Activated naive CD4-positive, alpha-beta T cell treated with anti-CD3 and anti-CD28 coated beads for 36 hours (primary cell): ENCODE measurements around the gene SPCS1. TPM values are rescaled to one million over a fixed set of nuclear protein-coding genes. Genes with fewer than 3 reads are reported as not detected.
A peak's percentile ranks its signal among the peaks of the same experiment; 100 is the strongest.

ENCODE experiments used
- CTCF ChIA-PET: fragments of 350-600 bp; sonication (Branson Sonifier 250); formaldehyde crosslinking; loops from one replicate; lab custom pipeline; 2021; ENCODE audit warnings: antibody characterized with exemption; lab: Charles Lee
- DNase-seq: peaks from one replicate; pipeline ENCODE4 v3.0.0-alpha.2; 2020
- H3K27ac Mint-ChIP-seq: one replicate; pipeline ENCODE4 v1.8.0; 2021; ENCODE audit warnings: mild to moderate bottlenecking, mixed read lengths
- H3K27me3 Mint-ChIP-seq: one replicate; pipeline ENCODE4 v1.8.0; 2021; ENCODE audit warnings: low read depth, mixed read lengths
- H3K36me3 Mint-ChIP-seq: one replicate; pipeline ENCODE4 v1.8.0; 2021; ENCODE audit warnings: low read depth, mixed read lengths
- H3K4me1 Mint-ChIP-seq: one replicate; pipeline ENCODE4 v1.8.0; 2021; ENCODE audit warnings: low read depth, mixed read lengths
- H3K4me3 Mint-ChIP-seq: one replicate; pipeline ENCODE4 v1.8.0; 2021; ENCODE audit warnings: mild to moderate bottlenecking, moderate library complexity, mixed read lengths
- H3K9me3 Mint-ChIP-seq: one replicate; pipeline ENCODE4 v1.8.0; 2021; ENCODE audit warnings: mixed read lengths
- intact Hi-C: fragments of 100-400 bp; cut with micrococcal nuclease; formaldehyde crosslinking; loops from one replicate; pipeline ENCODE4 v1.15.1; 2023
- total RNA-seq, 2 experiments: library from RNA; stranded (reverse); gene quantifications; one replicate each; pipeline ENCODE4 v1.2.3, GENCODE V29; 2021

SPCS1 gene
- total RNA-seq, 2 experiments from 2014 or later = 118 to 123 TPM

DNA sequence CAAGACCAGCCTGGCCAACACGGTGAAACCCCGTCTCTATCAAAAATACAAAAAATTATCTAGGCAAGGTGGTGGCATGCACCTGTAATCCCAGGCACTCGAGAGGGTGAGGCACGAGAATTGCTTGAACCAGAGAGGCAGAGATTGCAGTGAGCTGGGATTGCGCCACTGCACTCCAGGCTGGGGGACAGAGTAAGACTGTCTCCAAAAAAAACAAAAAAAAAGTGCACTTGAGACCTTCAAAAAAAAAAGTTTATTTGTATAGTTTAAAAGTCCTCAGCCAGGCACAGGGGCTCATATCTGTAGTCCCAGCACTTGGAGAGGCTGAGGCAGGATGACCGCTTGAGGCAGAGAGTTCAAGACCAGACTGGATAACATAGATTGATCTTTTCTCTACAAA is 22.3 kb upstream of the SPCS1 start:
- intact Hi-C loops = loop anchor here (2.0 to 10.0 kb wide), 3 partner anchors 229 to 689 kb away; partner anchors contain the start of genes DUSP7, NISCH, RPL29 and TNNC1
- H3K27ac Mint-ChIP-seq = peak overlapping the region; percentile 90
- CTCF ChIA-PET = interaction anchor here (0.7 kb wide), 1 partner anchor 58 kb away, joined by 6 read pairs; no protein-coding TSS in a partner anchor
- peaks cover 75% of the 10 kb centered on the region for H3K4me1 Mint-ChIP-seq
- peak overlapping the region; percentile 27 for H3K4me3 Mint-ChIP-seq
- no peak for DNase-seq
- no peaks in the 10 kb centered on the region for H3K27me3 Mint-ChIP-seq
- peaks cover 47% of the 10 kb centered on the region for H3K36me3 Mint-ChIP-seq
- H3K9me3 Mint-ChIP-seq = no peaks in the 10 kb centered on the region

DNA sequence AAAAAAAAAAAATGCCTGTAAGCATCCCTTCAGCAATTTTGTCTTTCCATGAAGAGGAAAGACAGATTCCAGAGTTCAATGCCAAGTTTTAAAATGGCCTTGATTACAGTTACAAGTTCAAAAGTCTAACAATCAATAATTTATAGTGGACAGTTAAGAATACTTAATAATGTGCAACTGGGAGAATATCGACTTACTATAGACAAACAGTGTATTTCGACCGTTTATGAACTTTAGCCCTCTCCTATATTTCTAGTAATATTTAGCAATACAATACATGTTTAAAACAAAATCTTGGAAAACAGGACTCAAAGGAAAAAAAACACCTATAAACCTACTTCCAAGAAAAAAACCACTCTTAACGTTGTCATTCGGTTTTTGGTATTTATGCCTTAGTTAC is 21.7 kb upstream of the SPCS1 start:
- CTCF ChIA-PET = interaction anchor here (0.7 kb wide), 1 partner anchor 59 kb away, joined by 6 read pairs; no protein-coding TSS in a partner anchor

GRCh38 chr3:52685285-52685708 is 20.6 kb upstream of the SPCS1 start:
- H3K27ac Mint-ChIP-seq = peak overlapping the region; percentile 90
- peak; percentile 93 for DNase-seq
- intact Hi-C loops = loop anchor here (1.0 to 10.0 kb wide), 10 partner anchors 20 to 690 kb away; partner anchors contain the start of genes DUSP7, GLT8D1, NISCH and POC1A
- peaks cover 72% of the 10 kb centered on the region for H3K4me1 Mint-ChIP-seq
- H3K9me3 Mint-ChIP-seq = no peaks in the 10 kb centered on the region
- H3K27me3 Mint-ChIP-seq = no peaks in the 10 kb centered on the region
- CTCF ChIA-PET = no interaction called here
- peak overlapping the region; percentile 79 for H3K4me3 Mint-ChIP-seq
- H3K36me3 Mint-ChIP-seq = peaks cover 47% of the 10 kb centered on the region

More for the DNA sequence above, 21.7 kb upstream of the SPCS1 start:
- H3K4me1 Mint-ChIP-seq = peaks cover 75% of the 10 kb centered on the region
- H3K36me3 Mint-ChIP-seq = peaks cover 47% of the 10 kb centered on the region
- H3K27ac Mint-ChIP-seq = peak overlapping the region; percentile 90
- H3K4me3 Mint-ChIP-seq = peak overlapping the region; percentile 79
- no peaks in the 10 kb centered on the region for H3K27me3 Mint-ChIP-seq
- no peaks in the 10 kb centered on the region for H3K9me3 Mint-ChIP-seq
- intact Hi-C loops = loop anchor here (2.0 to 10.0 kb wide), 3 partner anchors 229 to 689 kb away; partner anchors contain the start of genes DUSP7, NISCH, RPL29 and TNNC1
- no peak for DNase-seq

DNA sequence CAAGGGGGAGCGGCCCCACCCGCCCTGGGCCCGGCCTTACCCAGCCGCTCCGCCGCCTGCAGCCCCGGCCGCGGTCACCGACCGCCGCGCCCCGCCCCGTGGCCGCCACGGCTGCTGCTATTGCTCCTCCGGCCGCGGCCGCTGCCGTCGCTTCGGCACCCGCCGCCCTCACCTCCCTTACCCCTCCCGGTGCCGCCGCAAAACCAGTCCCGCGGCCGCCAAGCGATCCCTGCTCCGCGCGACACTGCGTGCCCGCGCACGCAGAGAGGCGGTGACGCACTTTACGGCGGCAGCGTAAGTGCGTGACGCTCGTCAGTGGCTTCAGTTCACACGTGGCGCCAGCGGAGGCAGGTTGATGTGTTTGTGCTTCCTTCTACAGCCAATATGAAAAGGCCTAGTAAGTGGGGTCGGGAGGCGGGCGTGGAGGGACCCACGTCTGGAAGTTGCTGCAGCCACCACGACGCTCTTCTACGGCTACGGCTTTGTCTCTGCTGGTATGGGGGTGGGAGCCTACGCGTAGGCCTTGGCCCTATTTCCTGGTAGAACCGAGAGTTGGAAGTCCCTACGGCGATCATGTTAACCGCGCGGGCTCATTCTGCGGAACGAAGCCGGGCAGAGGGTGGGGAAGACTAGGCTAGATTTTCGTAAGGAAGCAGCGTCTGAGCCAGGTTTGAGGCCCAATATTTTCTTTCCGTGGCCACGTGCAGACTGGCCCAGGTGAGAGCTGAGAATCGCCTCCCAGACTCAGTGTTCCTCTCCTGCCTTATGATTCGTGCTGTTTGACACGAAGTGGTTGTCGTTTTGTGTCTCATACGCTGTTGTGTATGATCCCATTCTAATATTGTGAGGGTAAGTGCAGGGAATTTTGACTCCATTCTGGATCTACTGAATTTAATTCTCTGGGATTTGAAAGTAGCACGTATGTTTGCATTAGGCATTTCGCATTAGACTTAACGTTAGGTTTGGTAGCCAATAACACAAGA is 19.9 kb upstream of the SPCS1 start, which contains the start of the genes GNL3 and PBRM1:
Gene GNL3 (plus strand): TSS at position 324 of the 983 bp plus-strand sequence. CDS start 61 bp downstream, at position 385.
Gene PBRM1 (minus strand): TSS at position 205 of the 983 bp plus-strand sequence.
- intact Hi-C loops = loop anchor here (1.0 to 10.0 kb wide), 12 partner anchors 10 to 691 kb away; partner anchors contain the start of genes DUSP7, GLT8D1, NISCH and POC1A
- H3K4me3 Mint-ChIP-seq = peak within 1 kb of the TSS; percentile 90
- DNase-seq = peak; percentile 95
- peaks cover 54% of the 10 kb centered on the region for H3K36me3 Mint-ChIP-seq
- peak within 1 kb of the TSS; percentile 91 for H3K27ac Mint-ChIP-seq
- H3K9me3 Mint-ChIP-seq = no peaks in the 10 kb centered on the region
- H3K27me3 Mint-ChIP-seq = no peaks in the 10 kb centered on the region
- peaks cover 72% of the 10 kb centered on the region for H3K4me1 Mint-ChIP-seq
- CTCF ChIA-PET = interaction anchor here (1.1 kb wide), 1 partner anchor 18 kb away, joined by 3 read pairs; no protein-coding TSS in a partner anchor

GRCh38 chr3:52688266-52688665 is 17.6 kb upstream of the SPCS1 start:
- Mint-ChIP-seq H3K27me3 (no peaks in the 10 kb centered on the region), H3K36me3 (peaks cover 70% of the 10 kb centered on the region), H3K9me3 (no peaks in the 10 kb centered on the region), H3K4me3 (peak overlapping the region; percentile 90), H3K27ac (peak overlapping the region; percentile 91), H3K4me1 (peaks cover 68% of the 10 kb centered on the region)
- DNase-seq = no peak
- intact Hi-C loops = loop anchor here (5.0 to 10.0 kb wide), 4 partner anchors 209 to 693 kb away; partner anchors contain the start of genes DUSP7, RPL29 and STIMATE
- CTCF ChIA-PET = interaction anchor here (0.7 kb wide), 1 partner anchor 250 kb away, joined by 4 read pairs; no protein-coding TSS in a partner anchor

GRCh38 chr3:52689151-52689550 is 16.8 kb upstream of the SPCS1 start:
- Mint-ChIP-seq H3K4me3 (no peak overlapping the region), H3K9me3 (no peaks in the 10 kb centered on the region), H3K27me3 (no peaks in the 10 kb centered on the region), H3K4me1 (peaks cover 67% of the 10 kb centered on the region), H3K27ac (peak overlapping the region; percentile 91), H3K36me3 (peaks cover 77% of the 10 kb centered on the region)
- no peak for DNase-seq
- CTCF ChIA-PET = no interaction called here
- intact Hi-C loops = loop anchor here (5.0 to 10.0 kb wide), 4 partner anchors 208 to 694 kb away; partner anchors contain the start of genes DUSP7, RPL29 and STIMATE

GRCh38 chr3:52690560-52690959 is 15.3 kb upstream of the SPCS1 start:
- peak overlapping the region; percentile 91 for H3K27ac Mint-ChIP-seq
- H3K4me1 Mint-ChIP-seq = peaks cover 64% of the 10 kb centered on the region
- H3K4me3 Mint-ChIP-seq = no peak overlapping the region
- peaks cover 81% of the 10 kb centered on the region for H3K36me3 Mint-ChIP-seq
- CTCF ChIA-PET = no interaction called here
- no peaks in the 10 kb centered on the region for H3K27me3 Mint-ChIP-seq
- intact Hi-C loops = no loop called here
- DNase-seq = no peak
- no peaks in the 10 kb centered on the region for H3K9me3 Mint-ChIP-seq

GRCh38 chr3:52693071-52693470 is 12.8 kb upstream of the SPCS1 start:
- H3K36me3 Mint-ChIP-seq = peaks cover 72% of the 10 kb centered on the region
- no peaks in the 10 kb centered on the region for H3K9me3 Mint-ChIP-seq
- H3K27ac Mint-ChIP-seq = peak overlapping the region; percentile 68
- no peak for DNase-seq
- H3K4me1 Mint-ChIP-seq = peaks cover 74% of the 10 kb centered on the region
- no peaks in the 10 kb centered on the region for H3K27me3 Mint-ChIP-seq
- H3K4me3 Mint-ChIP-seq = no peak overlapping the region
- intact Hi-C loops = no loop called here
- CTCF ChIA-PET = interaction anchor here (1.2 to 1.6 kb wide), 2 partner anchors 9 to 21 kb away, joined by 3 read pairs; no protein-coding TSS in a partner anchor

DNA sequence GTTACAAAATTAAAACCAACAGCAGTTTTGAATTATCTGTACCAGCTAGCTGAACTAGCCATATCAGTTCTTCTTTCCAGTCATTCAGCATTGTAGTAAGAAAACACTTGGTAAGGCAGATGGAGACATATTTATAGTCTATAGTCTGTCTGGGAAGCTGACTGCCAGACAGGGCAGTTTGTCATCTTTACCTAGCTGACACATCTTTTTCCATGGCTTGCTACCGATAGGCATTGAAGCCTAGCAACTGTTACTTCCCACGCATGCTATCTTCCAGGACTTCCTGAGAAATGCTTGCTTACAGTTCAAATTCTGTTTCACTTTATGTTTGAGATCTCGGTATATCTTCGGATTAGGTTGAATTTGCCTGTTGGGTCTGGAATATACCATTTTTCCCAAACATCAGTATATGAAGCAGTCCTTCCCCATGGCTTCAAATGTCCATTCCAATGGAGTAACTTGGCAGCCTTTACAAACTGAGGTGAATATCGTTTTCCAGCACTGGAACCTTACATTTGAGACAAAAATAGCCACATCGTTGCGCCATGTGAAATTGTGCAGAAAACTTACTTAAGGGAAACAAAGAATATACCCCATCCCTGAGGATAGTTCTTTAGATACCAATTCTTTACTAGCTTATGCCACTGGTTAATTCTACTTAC is 11.2 kb upstream of the SPCS1 start:
- Mint-ChIP-seq H3K9me3 (no peaks in the 10 kb centered on the region), H3K4me3 (no peak overlapping the region), H3K27me3 (no peaks in the 10 kb centered on the region), H3K36me3 (peaks cover 59% of the 10 kb centered on the region), H3K4me1 (peaks cover 62% of the 10 kb centered on the region), H3K27ac (peak overlapping the region; percentile 44)
- CTCF ChIA-PET = interaction anchor here (0.8 kb wide), 1 partner anchor 67 kb away, joined by 4 read pairs; no protein-coding TSS in a partner anchor
- intact Hi-C loops = loop anchor here (1.0 kb wide), 1 partner anchor 11 kb away; the partner anchor contains the start of gene GLT8D1
- DNase-seq = no peak

- intact Hi-C loops = loop anchor here (1.0 kb wide), 2 partner anchors 9 to 10 kb away; partner anchors contain the start of genes GLT8D1 and GNL3
- Mint-ChIP-seq H3K4me3 (no peak overlapping the region), H3K36me3 (peaks cover 46% of the 10 kb centered on the region), H3K9me3 (no peaks in the 10 kb centered on the region), H3K4me1 (peaks cover 51% of the 10 kb centered on the region), H3K27ac (peak overlapping the region; percentile 81), H3K27me3 (no peaks in the 10 kb centered on the region)
- CTCF ChIA-PET = no interaction called here
- no peak for DNase-seq
Observed at GRCh38 chr3:52695798-52696671, 9.9 kb upstream of the SPCS1 start.
